Mucosa of rectum (tissue), 2 donors: ENCODE results near the gene ZNF746.
"Not testable (repeated sequence)": the region's sequence is repeated elsewhere in the genome, so short reads cannot be mapped to it uniquely, and the experiment has no call there.

Experiments
- H3K27ac ChIP-seq, 2 donors: one replicate each; pipeline ENCODE4 v1.7.0; 2013; ENCODE audit warnings: inconsistent platforms in 2 of 2, low read depth in 2 of 2, low read length in 2 of 2
- H3K27me3 ChIP-seq, 2 donors: one replicate each; pipeline ENCODE4 v1.7.0; 2013; ENCODE audit warnings: low read length in 2 of 2; ENCODE audit not compliant: control insufficient read depth in 2 of 2, insufficient read depth in 2 of 2
- H3K36me3 ChIP-seq, 2 donors: one replicate each; pipeline ENCODE4 v1.7.0; 2013; ENCODE audit warnings: low read length in 2 of 2; ENCODE audit not compliant: control insufficient read depth in 2 of 2, insufficient read depth in 2 of 2
- H3K4me1 ChIP-seq, 2 donors: one replicate each; pipeline ENCODE4 v1.7.0; 2013; ENCODE audit warnings: low read length in 2 of 2, mild to moderate bottlenecking in 1 of 2; ENCODE audit not compliant: control insufficient read depth in 2 of 2, insufficient read depth in 2 of 2
- H3K4me3 ChIP-seq, 2 donors: one replicate each; pipeline ENCODE4 v1.7.0; 2013; ENCODE audit warnings: low read length in 2 of 2
- H3K9ac ChIP-seq, 2 donors: one replicate each; pipeline ENCODE4 v1.7.0; 2013; ENCODE audit warnings: low read length in 2 of 2, low read depth in 1 of 2, mild to moderate bottlenecking in 1 of 2
- H3K9me3 ChIP-seq, 2 donors: one replicate each; pipeline ENCODE4 v1.7.0; 2013; ENCODE audit warnings: low read length in 2 of 2; ENCODE audit not compliant: control insufficient read depth in 2 of 2
- donor health status: healthy.
- donor health status: Normal muscosa, but diverticular disease.

ZNF746 gene

DNA sequence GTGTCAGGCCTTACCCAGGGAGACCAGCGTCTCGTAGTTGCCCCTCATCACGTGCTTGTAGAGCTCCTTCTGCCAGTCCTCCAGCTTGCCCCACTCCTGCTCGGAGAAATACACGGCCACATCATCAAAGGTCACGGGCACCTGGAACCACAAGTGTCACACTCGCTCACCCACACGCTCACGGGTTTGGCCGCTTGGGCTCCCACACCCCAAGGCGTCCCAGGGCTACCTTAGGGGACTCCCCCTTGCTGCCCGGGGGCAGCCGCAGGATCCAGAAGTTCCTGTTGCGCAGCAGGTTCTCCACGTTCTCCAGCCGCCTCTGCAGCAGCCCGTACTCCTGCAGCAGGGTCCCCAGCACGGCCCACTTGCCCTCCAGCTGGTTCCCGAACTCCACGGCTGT lies 3.6 kb downstream of the ZNF746 start:
- H3K9ac ChIP-seq, H3K27ac ChIP-seq: not testable (repeated sequence)
- H3K36me3 ChIP-seq, result peaks cover 42 to 44% of the 10 kb centered on the region in 2 donors

DNA sequence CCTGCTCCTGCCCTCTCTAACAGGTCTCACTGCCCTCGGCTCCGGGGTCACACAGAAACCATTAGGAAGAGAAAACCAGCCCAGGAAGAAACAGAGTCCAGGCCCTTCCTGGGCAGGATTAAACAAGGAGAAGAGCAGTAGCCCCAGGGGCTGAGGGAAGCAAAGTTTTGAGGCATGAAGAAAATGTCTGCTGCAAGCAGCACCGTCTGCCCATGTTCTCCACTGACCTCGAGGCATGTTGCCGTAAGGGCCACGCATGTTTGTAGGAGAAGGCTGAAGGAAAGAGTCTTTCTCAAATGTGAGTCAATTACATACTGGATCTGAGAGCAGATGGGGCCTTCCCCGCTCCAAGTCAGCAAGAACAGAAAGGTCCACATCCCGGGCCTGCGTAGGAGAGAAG lies 4.2 kb downstream of the ZNF746 start:
- Histone ChIP-seq H3K4me1 (peaks cover 4 to 10% of the 10 kb centered on the region in 2 donors), H3K9me3 (no peaks in the 10 kb centered on the region), H3K9ac (no peak overlapping the region), H3K36me3 (peaks cover 43 to 48% of the 10 kb centered on the region in 2 donors), H3K27ac (no peak overlapping the region), H3K4me3 (no peak overlapping the region), H3K27me3 (no peaks in the 10 kb centered on the region)

More for the DNA sequence above, 3.6 kb downstream of the ZNF746 start:
- H3K27me3 ChIP-seq, H3K9me3 ChIP-seq, H3K4me3 ChIP-seq: not testable (repeated sequence)
- peaks cover 4 to 10% of the 10 kb centered on the region in 2 donors for H3K4me1 ChIP-seq

DNA sequence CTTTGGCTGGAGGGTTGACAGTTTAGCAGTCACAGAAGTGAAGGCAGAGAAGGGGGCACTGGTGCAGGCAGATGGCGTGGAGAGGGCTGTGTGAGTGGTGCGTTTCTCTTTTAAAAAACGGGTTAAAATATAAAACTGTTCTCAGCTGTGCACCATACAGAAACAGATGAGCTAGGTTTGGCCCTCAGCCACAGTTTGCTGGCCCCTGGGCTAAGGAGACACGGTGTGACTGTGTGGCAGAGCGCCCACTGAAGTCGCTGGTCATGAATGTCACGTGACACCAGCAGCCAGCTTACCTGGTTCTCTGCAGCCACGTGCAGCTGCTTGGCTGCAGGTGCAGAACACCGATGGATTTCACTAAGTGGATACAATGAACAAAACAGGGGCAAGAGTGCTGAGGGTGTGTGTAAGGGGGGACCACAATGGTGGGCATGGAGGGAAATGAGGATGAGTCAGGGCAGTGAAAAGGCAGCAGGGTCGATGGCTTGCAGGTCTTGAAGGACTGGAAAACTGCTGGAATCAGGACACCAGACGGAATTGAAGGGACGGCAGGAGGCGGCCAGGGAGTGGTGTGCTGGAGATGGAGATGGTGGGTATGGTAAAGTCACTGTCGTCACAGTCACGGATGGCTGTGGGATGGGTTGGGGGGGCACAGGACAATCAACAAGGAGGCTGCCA lies 7.4 kb downstream of the ZNF746 start:
- Histone ChIP-seq H3K36me3 (peaks cover 61 to 65% of the 10 kb centered on the region in 2 donors), H3K4me3 (no peak overlapping the region), H3K4me1 (no peaks in the 10 kb centered on the region), H3K9me3 (no peaks in the 10 kb centered on the region), H3K27me3 (no peaks in the 10 kb centered on the region), H3K9ac (no peak overlapping the region), H3K27ac (no peak overlapping the region)

DNA sequence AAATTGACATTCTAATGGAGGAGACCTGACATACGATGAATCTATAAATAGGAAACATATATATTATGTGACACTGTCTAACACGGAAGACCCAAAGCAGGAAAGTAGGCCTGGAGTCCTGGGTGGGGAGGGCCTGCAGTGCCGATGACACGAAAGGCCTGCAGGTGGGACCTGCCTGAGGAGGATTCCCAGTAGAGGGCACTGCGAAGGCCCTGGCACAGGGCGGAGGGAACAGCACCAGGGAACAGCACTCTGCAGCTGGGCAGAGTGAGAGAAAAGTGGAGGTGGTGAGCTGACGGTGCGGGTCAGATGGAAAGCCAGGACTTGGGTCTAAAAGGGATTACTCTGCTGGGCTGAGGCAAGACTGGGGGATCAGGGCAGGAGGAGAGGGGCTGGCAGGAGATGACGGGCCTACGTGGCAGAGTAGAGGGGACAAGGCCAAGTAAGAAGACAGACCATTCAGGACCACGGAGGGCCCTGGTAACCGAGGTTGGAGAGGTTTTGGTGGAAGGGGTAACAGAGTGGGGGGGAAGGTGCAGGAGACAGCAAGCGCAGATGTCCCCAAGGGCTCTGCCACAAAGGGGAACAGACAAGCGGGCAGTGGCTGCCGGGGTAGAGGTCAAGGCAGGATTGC lies 8.1 kb downstream of the ZNF746 start:
- H3K36me3 ChIP-seq, result peaks cover 63 to 65% of the 10 kb centered on the region in 2 donors
- no peak overlapping the region for H3K27ac ChIP-seq

DNA sequence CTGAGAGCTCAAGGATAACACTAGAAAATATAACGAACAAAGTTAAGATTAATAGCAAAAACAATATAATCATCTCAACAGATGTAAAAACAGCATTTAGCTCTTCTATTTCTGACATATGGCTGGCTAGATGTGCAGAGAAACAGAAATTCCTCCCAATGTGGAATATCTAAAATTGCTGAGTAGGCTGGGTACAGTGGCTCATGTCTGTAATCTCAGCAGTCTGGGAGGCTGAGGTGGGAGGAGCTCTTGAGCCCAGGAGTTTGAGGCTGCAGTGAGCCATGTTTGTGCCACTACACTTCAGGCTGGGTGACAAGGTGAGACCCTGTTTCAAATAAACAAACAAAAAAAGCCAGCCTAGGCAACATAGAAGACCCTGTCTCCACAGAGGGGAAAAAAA lies 18.0 kb downstream of the ZNF746 start:
- Histone ChIP-seq H3K4me3 (no peak overlapping the region), H3K27ac (no peak overlapping the region), H3K9ac (no peak overlapping the region), H3K9me3 (no peaks in the 10 kb centered on the region), H3K27me3 (no peaks in the 10 kb centered on the region), H3K36me3 (peaks cover 19 to 31% of the 10 kb centered on the region in 2 donors), H3K4me1 (no peaks in the 10 kb centered on the region)

More for the DNA sequence above, 8.1 kb downstream of the ZNF746 start:
- H3K4me3 ChIP-seq, result no peak overlapping the region
- H3K4me1 ChIP-seq, result no peaks in the 10 kb centered on the region
- no peaks in the 10 kb centered on the region for H3K9me3 ChIP-seq
- no peaks in the 10 kb centered on the region for H3K27me3 ChIP-seq
- no peak overlapping the region for H3K9ac ChIP-seq

DNA sequence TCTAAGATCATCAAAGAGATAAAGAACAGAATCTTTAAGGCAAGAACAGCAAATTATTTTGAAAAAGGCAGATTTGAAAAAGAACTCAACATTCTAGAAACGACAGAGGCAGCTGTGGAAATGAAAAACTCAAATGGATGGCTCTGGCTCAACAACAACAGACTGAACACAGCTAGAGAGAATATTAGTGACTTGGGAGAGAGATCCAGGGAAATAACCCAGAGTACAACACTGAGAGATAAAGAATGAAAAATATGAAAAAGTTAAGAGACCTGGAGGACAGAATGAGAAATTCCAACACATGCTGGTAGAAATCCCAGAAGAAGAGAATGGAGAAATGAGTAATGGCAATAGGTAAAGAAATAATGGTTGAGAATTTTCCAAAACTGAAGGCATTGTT lies 18.9 kb downstream of the ZNF746 start:
- Histone ChIP-seq H3K27ac (no peak overlapping the region), H3K36me3 (peaks cover 25 to 37% of the 10 kb centered on the region in 2 donors), H3K9ac (no peak overlapping the region)

DNA sequence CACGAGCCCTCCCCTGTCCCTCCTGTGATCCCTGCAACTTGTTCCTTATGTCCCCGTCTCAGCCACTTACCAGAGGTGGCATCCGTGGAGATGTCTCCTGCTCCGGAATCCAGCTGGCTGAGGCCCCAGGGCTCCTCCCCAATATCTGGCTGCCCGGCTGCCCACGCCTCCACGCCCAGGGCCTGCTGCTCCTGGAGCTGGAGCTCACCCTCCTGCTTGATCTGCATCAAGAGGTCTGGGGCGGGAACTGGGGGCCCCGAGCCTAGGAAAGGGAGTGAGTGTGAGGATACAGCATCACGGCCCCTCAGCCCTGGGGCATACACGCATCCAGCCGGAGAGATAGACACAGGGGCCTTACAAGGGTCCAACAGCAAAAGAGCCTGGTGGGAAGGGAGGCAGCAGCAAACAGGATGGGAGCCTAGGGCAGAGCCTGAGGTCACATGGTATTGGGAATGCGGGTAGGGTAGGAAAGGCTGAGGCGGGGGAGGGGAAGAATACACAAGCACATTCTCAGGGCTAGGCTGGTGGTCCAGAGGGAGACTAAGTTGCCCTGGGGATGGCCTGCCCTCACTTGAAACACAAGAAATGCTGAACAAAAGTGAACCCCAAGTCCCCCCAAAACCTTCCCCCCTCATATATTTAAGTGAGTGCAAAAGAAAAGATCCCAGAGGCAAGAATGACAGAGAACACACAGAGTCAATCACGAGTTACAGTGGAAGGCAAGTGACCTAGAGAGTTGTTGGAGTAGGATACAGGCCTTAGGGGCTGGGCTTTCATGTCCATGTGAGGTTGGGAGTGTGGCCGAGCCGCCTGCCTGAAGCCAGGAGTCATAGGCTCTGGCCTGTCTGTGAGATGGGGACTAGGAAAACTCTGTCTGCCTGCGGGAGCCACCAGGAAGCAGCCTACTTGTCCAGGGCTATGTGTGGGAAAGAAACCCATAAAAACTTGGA lies 19.8 kb downstream of the ZNF746 start:
- no peak overlapping the region for H3K4me3 ChIP-seq
- no peaks in the 10 kb centered on the region for H3K27me3 ChIP-seq
- H3K4me1 ChIP-seq, result no peaks in the 10 kb centered on the region
- H3K36me3 ChIP-seq, result peaks cover 29 to 43% of the 10 kb centered on the region in 2 donors
- no peaks in the 10 kb centered on the region for H3K9me3 ChIP-seq
- no peak overlapping the region for H3K9ac ChIP-seq
- H3K27ac ChIP-seq, result no peak overlapping the region

More for the DNA sequence above, 18.9 kb downstream of the ZNF746 start:
- Histone ChIP-seq H3K27me3 (no peaks in the 10 kb centered on the region), H3K4me1 (no peaks in the 10 kb centered on the region), H3K4me3 (no peak overlapping the region), H3K9me3 (no peaks in the 10 kb centered on the region)

DNA sequence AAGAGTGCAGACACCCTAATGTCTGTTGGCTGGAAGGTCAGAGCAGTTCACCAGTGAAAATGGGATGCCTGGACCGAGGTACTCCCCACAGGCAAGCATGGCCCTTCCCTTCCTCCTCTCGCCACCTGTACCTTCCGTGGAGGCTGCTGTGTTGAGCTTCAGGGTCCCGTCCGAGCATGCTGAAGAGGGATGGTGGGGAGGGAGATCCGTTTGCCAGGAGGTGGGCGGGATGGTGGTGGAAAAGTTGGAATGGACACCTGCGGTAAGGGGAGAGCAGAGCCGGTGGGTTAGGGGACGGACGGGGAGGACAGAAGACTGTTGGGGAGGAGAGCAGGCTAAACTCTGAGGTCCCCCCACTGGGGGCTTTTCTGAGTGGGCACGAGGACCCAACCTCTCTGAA lies 20.8 kb downstream of the ZNF746 start:
- Histone ChIP-seq H3K27me3 (no peaks in the 10 kb centered on the region), H3K9ac (no peak overlapping the region), H3K4me1 (no peaks in the 10 kb centered on the region), H3K9me3 (no peaks in the 10 kb centered on the region), H3K36me3 (peaks cover 33 to 43% of the 10 kb centered on the region in 2 donors), H3K4me3 (no peak overlapping the region), H3K27ac (no peak overlapping the region)

DNA sequence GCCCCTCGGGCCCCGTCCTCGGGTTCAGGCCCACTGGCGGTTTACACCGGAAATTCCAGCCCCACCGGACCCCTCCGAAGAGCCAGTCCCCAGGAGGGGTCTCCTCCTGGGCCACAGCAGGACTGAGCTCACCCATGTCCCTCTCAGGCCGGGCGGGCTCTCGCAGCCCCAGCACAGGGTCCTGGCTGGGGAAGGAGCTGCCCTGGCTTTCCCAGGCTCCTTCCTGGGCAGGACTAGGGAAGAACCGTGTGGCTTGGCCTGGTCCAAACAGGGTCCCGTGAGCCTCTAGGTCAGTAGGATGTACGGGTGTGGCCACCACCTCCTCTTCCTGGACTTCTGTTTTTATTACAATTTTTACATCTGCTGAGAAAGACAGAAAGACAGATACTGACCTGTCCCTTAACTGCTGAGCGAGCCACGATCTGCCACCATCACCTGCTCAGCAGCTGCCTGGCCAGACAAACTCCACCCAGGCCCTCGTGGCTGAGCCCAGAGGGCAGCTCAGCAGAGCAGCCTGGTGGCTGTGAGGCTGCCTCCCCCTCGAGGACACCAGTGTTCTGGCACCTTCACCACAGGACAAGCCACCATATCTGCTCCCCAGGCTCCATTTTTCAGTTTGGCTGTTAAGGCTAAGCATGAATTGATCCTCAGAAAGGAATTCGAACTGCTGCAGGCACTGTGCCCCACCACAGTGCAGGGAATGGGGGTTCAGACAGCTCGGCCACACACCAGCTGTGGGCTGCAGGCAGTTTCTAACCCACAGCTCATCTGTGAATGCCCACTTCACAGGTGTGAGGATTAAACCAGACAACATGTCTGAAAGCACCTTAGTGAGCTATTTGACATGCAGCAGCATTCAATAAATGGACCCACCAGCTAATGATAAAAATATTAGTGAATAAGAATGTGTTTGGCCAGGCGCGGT lies 22.2 kb downstream of the ZNF746 start:
- Histone ChIP-seq H3K9me3 (no peaks in the 10 kb centered on the region), H3K9ac (no peak overlapping the region), H3K27ac (no peak overlapping the region), H3K27me3 (no peaks in the 10 kb centered on the region), H3K4me1 (no peaks in the 10 kb centered on the region), H3K36me3 (peaks cover 33 to 43% of the 10 kb centered on the region in 2 donors), H3K4me3 (no peak overlapping the region)
